HG03196 (cell line): ENCODE data around the gene ZBTB16.

Experiments used
- ATAC-seq: cut with Tn5 transposase; IDR thresholded peaks from one replicate; pipeline ENCODE4 v1.9.1; 2021; ENCODE audit not compliant: unreplicated experiment

ZBTB16 gene

GRCh38 chr11:114082767-114083181 is 23.3 kb downstream of the ZBTB16 start:
- ATAC-seq: no peak

- ATAC-seq: no peak
Measured at GRCh38 chr11:114083391-114084252, 24.1 kb downstream of the ZBTB16 start.

GRCh38 chr11:114084414-114084813 is 24.9 kb downstream of the ZBTB16 start:
- ATAC-seq: no peak

GRCh38 chr11:114085965-114086793 is 26.7 kb downstream of the ZBTB16 start:
- no peak for ATAC-seq

GRCh38 chr11:114087025-114087424 is 27.5 kb downstream of the ZBTB16 start:
- no peak for ATAC-seq

DNA sequence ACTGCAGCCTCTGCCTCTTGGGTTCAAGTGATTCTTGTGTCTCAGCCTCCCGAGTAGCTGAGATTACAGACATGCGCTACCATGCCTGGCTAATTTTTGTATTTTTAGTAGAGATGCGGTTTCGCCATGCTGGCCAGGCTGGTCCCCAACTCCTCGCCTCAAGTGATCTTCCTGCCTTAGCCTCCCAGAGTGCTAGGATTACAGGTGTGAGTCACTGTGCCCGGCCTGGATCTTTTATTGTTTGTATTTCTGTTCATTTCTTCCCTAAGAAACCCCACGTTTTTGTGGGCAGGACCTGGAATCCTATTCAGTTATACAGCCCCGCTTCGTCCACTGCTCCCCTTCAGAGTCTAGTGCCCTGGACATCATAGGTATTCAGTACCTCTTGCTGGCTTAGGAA is 28.7 kb downstream of the ZBTB16 start:
- ATAC-seq: no peak

- ATAC-seq: no peak
Measured at GRCh38 chr11:114088836-114089235, 29.3 kb downstream of the ZBTB16 start.

GRCh38 chr11:114089748-114090147 is 30.2 kb downstream of the ZBTB16 start:
- ATAC-seq: no peak

DNA sequence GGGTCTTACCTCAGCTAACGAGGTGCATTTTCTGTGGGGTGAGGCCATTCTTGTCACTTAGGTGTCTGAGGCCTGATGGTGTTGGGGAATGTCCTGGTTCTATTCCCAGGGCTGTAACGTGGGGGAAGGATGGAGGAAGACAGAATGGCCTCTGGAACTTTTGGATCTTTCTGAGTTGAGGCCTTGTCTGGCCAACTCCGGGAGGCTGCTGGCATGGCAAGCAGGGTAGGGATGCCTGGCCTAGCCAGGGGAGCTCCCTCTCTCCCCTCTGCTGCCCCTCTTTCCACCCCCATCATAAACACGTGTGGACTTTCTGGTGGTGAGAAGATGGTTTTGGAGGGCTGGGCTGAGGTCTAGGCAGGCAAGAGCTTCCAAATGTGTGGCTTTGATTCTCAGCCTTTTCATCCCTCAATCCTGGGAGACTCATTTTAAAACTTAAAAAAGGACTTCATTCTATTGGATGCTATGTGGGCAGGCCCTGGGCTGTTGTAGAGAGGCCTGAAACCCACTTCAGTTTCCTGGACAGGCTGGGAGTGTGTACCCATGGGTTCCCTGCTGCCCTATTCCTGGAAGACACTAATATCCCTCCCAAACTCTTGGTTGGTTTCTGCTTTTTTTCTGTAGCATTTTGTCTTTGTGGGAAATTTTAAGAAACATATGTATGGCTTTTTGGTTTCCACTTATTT is 30.9 kb downstream of the ZBTB16 start:
- ATAC-seq: no peak

- ATAC-seq: no peak
Measured at GRCh38 chr11:114090976-114091375, 31.5 kb downstream of the ZBTB16 start.

GRCh38 chr11:114091516-114092397 is 32.2 kb downstream of the ZBTB16 start:
- no peak for ATAC-seq

DNA sequence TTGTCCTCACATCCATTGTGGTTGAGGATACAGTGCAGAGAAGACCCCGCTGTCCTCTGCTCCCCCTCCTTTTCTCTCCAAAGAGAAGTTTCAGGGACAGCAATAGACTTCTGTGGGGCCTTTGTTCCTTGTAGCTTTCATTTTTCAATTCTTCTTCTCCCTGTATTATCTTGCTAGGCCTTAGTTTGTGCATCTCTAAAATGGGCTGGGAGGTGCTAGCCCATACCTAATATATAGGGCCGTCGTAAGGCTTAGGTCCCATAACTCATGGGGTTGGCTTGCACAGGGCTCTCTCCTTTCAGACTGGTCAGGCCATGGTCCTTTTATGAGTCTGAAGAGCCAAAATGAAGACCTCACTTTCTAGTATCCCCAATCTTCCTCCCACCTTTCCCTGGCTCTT is 33.0 kb downstream of the ZBTB16 start:
- ATAC-seq: no peak

- no peak for ATAC-seq
Measured at GRCh38 chr11:114092953-114093352, 33.4 kb downstream of the ZBTB16 start.

DNA sequence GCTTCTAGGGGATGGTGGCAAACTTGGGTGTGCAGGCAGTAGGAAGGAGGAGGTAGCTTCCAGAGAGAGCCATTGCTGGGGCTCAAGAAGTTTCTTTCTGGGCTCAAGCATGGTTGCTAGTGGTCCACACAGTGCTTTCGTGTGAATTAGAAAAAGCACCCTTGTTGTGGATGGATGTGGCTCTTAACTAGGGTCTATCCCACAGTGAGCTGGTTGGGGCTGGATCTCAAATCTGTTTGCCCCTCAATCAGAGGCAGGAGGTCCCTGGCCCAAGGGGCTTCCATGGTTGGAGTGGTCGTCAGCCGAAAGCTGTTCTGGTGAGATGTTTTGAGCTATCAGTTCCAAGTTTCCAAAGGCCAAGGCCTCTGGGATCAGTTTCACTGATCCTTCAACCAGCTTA is 35.0 kb downstream of the ZBTB16 start:
- ATAC-seq: no peak

DNA sequence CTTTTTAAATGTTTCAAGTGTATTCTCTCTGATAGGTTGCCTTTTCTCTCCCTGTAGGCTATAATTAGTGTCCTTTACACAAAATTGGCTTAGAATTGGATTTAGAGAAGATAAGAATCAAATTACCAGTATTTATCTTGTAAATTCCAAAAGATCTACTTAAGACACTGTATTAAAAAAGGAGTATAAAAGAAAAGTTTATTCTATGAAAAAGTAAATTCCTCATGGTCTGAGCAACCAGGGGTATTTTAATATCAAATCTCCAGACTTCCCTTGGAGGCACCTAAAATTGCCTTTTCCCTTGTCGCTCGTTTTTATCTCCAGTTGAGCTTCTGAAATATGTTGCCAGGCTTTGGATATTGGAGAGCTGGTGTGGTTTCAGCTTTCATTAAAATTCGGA is 36.4 kb downstream of the ZBTB16 start:
- no peak for ATAC-seq

DNA sequence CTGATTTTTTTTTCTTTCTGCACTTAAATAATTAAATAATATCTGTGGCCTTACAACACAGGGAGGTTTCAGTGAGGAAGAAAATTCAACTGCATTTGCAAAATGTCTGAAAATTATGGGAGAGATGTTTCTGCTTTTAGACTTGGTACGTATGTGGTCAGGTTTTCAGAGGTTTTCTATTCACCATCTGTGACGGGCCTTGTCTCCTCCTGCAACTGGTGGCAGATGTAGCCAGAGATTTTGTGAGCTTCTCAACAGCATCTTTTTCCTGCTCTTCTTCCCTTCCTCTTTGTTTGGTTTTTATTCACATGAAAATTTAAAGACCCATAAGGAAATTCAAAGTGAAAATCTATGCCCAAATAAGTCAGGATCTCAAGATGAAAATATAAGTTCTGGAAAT is 38.3 kb downstream of the ZBTB16 start:
- no peak for ATAC-seq

- ATAC-seq: no peak
Measured at GRCh38 chr11:114098927-114099326, 39.4 kb downstream of the ZBTB16 start.

DNA sequence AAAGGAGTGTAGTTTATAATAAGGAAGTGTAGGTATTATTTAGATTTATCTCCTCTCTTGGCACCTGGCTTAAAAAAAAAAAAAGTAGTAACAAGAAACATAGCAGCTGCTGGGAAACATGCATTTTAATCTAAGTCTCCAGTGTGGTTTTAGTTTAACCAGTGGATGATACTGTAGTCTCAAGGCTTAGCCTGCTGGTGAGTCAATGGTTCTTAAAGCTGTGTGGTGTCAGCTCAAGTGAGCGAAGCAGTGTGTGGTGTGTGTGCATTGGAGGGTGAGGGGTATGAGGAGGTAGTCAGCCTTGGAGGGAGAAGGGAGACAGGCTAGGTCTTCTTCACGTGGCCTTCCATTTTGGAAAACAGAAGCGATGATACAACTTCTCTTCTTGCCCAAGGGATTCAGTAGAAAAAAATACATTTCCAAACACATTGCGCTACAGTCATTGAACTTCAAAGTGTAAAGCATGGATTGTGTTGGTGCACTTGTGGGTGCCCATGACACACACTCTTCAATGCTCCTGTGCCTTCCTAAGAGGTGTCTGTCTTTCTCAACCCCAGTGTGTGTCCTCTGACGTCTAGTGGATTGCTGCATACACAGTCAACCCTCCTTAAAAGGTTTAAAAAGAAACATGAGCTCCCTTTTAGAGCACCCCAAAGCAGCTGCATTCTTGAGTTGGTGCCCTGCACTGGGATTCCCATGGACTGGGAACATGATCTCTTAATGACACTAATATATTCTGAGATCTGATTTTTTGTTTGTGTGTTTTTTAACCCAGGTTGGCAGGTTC is 40.1 kb downstream of the ZBTB16 start:
- ATAC-seq: no peak

- no peak for ATAC-seq
Measured at GRCh38 chr11:114102993-114103896, 43.7 kb downstream of the ZBTB16 start.
